Body of pancreas (tissue), 4 donors: Measurements from ENCODE around the gene FBXO11.

Experiments used
- POLR2A ChIP-seq, 3 donors: fragments of 450-650 bp; IDR thresholded peaks; one replicate each; pipeline ENCODE4 v1.6.1; 2016; ENCODE audit warnings: antibody characterized with exemption in 3 of 3, mild to moderate bottlenecking in 2 of 3
- TF ChIP-seq, protein P1 (sequence below), 7 experiments: fragments of 450-650 bp in 4 of 7; fragments of 200-600 bp in 3 of 7; sonication (generic) in 3 of 7; IDR thresholded peaks; one replicate each; pipeline ENCODE4 v1.5.1; 2016 to 2019; ENCODE audit warnings: antibody characterized with exemption in 7 of 7

DNA sequence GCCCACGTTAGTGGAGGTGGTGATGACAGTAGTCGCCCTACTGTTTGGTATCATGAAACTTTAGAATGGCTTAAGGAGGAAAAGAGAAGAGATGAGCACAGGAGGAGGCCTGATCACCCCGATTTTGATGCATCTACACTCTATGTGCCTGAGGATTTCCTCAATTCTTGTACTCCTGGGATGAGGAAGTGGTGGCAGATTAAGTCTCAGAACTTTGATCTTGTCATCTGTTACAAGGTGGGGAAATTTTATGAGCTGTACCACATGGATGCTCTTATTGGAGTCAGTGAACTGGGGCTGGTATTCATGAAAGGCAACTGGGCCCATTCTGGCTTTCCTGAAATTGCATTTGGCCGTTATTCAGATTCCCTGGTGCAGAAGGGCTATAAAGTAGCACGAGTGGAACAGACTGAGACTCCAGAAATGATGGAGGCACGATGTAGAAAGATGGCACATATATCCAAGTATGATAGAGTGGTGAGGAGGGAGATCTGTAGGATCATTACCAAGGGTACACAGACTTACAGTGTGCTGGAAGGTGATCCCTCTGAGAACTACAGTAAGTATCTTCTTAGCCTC, 107.2 kb downstream of the FBXO11 start:
- TF ChIP-seq, protein P1, sequence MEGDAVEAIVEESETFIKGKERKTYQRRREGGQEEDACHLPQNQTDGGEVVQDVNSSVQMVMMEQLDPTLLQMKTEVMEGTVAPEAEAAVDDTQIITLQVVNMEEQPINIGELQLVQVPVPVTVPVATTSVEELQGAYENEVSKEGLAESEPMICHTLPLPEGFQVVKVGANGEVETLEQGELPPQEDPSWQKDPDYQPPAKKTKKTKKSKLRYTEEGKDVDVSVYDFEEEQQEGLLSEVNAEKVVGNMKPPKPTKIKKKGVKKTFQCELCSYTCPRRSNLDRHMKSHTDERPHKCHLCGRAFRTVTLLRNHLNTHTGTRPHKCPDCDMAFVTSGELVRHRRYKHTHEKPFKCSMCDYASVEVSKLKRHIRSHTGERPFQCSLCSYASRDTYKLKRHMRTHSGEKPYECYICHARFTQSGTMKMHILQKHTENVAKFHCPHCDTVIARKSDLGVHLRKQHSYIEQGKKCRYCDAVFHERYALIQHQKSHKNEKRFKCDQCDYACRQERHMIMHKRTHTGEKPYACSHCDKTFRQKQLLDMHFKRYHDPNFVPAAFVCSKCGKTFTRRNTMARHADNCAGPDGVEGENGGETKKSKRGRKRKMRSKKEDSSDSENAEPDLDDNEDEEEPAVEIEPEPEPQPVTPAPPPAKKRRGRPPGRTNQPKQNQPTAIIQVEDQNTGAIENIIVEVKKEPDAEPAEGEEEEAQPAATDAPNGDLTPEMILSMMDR (IDR thresholded peaks at IDR 0.05) = no peak
- TF ChIP-seq POLR2A (IDR thresholded peaks at IDR 0.05) = no peak
